HG02885 (cell line): ENCODE measurements around the gene SMAD4.

ENCODE experiments used
- ATAC-seq: cut with Tn5 transposase; IDR thresholded peaks from one replicate; pipeline ENCODE4 v1.9.1; 2021; ENCODE audit warnings: mild to moderate bottlenecking; ENCODE audit not compliant: unreplicated experiment, poor library complexity

The SMAD4 gene

GRCh38 chr18:51020536-51020935 is 9.5 kb upstream of the SMAD4 start:
- no peak for ATAC-seq

DNA sequence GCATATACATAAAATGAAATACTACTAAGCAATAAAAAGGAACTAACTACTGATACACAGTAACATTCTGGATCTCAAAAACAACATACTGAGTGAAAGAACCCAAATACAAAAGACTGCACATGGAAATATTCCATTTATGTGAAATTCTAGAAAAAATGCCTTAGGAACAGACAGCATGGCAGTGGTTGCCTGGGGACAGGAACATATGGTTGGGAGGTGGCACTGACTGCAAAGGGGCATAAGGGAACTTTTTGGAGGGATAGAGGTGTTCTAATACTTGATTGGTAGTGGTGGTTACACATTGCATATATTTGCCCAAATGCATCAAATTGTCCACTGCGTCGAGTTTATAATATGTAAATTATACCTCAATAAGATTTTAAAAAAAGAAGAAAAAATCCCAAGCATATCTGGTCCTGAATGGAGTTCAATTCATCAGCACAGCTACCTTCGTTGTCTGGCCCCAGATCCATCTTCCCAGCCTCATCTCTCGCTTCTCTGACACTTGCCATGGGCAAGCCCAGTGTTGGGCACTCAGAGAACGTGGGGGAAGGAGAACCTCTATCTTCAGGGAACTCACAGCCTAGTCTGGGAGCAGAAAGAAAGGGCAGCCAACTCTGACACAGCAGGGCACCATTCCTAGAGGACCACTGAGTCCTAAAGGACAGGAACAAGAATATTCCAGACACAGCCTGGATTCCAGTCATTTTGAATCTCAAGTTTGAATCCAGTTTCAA is 8.6 kb upstream of the SMAD4 start:
- no peak for ATAC-seq

- no peak for ATAC-seq
Observed at GRCh38 chr18:51025512-51025911, 4.5 kb upstream of the SMAD4 start.

DNA sequence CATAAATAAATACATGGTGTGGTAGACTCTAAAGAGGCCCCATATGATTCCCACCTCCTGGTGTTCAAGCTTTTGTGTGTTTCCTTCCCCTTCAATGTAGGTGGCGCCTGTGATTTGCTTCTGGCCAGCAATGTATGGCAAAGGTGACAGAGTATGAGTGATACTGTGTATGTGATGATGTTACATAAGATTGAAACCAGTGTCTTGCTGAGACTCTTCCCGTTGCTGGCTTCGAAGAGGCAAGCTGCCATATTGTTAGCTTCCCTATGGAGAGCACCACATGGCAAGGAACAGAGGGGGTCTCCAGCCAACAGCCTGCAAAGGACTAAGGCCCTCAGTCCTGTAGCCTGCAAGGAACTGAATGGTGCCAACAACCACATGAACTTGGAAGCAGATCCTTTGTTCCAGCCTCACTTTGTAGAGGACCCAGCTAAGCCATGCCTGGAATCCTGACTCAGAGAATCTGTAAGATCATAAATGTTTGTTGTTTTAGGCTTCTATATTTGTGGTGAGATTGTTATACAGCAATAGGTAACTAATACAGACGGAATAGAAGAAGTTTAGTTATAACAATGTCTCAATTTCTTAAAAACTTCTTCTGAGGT is 1.7 kb upstream of the SMAD4 start:
- ATAC-seq, result peak; percentile 28

GRCh38 chr18:51029378-51029693 is 677 bp upstream of the SMAD4 start:
- no peak for ATAC-seq

- peak; percentile 70 for ATAC-seq
Observed at GRCh38 chr18:51030537-51031258, 685 bp downstream of the SMAD4 start.

DNA sequence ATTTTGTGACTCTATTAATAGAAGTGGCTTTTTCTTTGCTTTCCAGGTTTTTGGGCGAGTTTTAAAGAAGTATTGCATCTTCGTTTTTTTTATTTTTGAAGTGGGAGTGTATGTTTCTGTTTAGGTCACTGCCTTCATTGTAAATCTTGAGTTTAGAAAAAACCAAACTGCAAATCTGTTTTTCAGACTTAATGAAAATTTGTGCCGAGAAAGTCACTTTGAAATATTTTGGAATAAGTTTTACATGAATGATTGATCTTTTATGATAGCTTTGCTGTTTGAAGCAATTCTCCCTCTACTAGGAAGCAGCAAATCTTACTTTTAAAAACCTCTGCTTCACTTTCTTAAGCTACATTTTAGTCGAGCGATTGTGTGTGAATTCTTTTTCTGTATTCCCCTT is 2.2 kb downstream of the SMAD4 start:
- ATAC-seq, result no peak

DNA sequence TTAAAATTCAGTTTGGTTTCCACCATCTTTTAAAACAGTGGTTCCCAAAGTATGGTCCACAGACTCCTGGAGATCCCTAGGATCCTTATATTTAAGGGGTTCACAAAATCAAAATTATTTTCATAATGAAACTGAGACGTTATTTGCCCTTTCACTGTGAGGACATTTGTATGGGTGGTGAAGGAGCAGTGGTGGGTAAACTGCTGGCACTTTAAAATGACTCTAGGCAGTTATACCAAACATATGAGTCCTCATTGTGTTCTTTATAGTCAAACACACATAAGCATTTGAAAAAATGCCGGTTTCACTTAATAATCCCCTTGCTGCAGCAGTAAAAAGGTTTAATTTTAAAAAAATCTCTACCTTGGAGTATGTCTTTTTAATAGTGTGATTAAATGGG is 7.2 kb downstream of the SMAD4 start:
- no peak for ATAC-seq

GRCh38 chr18:51038110-51038509 is 8.1 kb downstream of the SMAD4 start:
- no peak for ATAC-seq

GRCh38 chr18:51039138-51040112 is 9.4 kb downstream of the SMAD4 start:
- peak; percentile 69 for ATAC-seq

DNA sequence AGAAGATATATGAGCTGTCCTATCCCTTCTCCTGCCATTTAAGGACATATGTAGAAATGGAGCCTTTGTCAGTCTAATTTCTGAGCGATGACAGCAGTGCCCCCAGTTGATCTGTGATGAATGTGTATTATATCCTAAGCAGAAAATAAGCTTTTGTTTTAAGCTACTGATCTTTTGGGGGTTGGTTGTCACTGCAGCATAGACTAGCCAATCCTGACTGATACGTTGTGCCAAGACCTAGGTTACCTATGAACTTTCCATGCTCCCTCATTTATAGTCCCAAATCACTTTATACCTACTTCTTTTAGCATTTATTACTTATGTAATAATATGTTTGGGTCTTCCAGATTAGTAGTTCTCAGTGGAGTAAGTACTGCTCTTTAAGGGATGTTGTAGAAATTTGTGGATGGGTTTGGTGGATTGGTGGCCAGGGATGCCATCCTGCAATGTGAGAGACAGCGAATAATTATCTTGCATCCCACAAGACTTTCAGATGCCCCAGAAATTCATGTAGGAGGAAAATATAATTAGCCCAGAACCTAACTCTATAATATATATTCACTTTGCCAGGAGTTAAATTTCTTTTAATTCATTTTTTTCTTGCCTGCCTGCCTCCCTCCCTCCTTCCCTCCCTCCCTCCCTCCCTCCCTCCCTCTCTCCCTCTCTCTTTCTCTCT is 11.8 kb downstream of the SMAD4 start:
- ATAC-seq, result no peak

- no peak for ATAC-seq
Observed at GRCh38 chr18:51044928-51045585, 15.0 kb downstream of the SMAD4 start.

- ATAC-seq, result no peak
Observed at GRCh38 chr18:51048190-51048589, 18.2 kb downstream of the SMAD4 start.

- no peak for ATAC-seq
Observed at GRCh38 chr18:51049137-51049536, 19.1 kb downstream of the SMAD4 start.

DNA sequence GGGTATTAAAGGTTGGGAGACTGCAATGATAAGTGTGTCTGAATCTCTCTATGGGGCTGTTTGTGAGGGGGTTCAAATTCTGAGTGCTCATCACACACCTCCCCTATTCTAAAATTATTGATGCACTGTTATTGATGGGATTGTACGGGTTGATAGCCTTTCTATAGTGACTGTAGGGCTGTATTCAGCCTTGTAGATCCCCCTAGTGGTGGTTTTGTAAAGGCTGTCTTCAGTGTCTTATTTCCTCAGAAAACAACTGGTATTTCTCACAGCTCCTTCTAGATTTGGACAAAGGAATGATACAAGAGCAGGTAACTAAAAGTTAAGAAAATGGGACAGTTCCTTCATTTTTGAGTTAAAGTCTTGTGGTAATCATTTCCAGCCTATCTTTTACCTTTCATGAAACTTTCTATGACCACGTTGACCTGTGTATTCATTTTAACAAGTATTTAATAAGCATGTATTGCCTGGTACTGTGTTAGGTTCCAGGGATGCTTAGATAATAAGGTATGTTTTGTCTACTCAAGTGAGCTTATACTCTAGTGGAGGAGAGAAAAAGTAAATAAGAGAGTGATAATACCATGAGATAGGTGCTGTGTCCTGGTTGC is 21.2 kb downstream of the SMAD4 start:
- peak; percentile 88 for ATAC-seq

DNA sequence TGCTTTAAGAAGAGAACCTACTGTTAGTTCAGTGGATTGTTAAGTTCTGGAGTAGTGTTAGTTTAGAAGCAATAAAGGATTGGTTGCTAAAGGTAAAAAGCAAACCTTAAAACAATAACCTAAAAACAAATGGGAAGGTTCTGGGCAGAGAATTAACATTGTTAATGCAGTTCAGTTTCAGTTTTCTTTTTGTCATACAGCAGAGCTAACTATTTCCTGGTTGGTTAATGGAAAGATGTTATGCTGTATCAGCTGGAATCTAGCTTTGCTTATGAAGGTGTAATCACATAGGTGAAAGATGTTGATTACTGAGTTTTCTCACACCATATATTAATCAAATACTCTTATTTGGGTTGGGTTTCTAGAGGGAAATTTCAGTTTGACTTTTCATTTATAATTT is 23.8 kb downstream of the SMAD4 start:
- peak; percentile 78 for ATAC-seq

GRCh38 chr18:51054764-51055163 is 24.8 kb downstream of the SMAD4 start:
- no peak for ATAC-seq

DNA sequence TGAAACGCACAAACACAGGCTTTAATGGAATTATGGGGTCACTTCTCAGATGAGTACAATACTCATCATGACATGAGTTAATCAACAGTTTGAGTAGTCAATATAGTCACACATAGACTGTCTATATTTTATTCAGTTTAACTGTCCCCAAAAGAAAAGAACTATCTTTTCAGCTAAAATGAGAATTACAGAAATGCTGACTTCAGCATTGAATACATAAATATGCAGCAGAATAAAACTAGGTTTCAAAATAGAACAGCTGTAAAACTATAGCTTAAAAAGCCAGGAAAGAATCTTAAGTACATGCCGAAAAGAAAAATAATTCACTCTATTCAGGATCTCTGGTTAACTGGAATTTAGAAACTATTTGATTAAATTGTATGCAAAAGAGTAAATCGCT is 30.0 kb downstream of the SMAD4 start:
- no peak for ATAC-seq

GRCh38 chr18:51064256-51064655 is 34.2 kb downstream of the SMAD4 start:
- ATAC-seq, result no peak
